Activated CD8-positive, alpha-beta memory T cell treated with anti-CD3 and anti-CD28 coated beads for 48 hours (primary cell): Measurements from ENCODE around the gene CACNB4.

ENCODE experiments used
- DNase-seq, 3 experiments: peaks; one replicate each; pipeline ENCODE4 v3.0.0-alpha.2; 2020; ENCODE audit warnings: low read depth in 2 of 3, low spot score in 2 of 3

CACNB4 gene

DNA sequence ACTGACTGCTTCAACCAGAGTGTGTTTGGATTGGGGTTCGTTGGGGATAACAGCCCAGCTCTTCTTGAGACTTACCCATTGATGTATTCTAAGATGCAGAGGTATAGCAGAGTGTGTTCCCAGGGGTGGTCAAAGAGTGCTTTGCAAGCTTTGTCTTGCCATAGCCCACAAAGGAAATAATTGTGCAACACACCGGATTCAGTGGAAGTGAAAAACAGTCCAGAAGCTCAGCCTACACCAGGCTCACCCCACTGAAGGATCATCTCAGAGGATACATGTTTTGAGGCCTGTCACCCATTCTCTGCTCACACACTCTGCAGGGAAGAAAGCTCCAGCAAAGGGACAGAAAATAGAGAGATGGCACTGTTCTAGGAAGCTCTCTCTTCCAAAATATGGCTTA lies 9.6 kb downstream of the CACNB4 start:
- DNase-seq, result no peak

- no peak for DNase-seq
Measured at GRCh38 chr2:152088006-152088405, 10.8 kb downstream of the CACNB4 start.

DNA sequence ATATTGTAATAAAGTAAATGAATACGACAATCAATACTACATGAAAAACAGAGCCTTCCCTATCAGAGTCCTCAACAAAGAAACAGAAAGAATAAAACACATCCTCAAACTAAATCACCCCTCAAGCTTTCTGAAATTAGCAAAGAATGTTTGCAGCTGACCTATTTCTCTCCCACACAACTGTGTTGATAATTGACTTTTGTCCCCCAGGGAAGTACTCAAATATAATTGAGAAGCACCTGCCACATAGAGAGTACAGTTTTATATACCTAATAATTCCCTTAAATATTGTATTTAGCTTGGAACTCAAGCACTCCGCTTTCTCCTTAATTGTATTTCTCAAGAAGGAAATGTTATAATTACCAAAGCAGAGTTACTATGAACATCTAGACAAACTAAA lies 12.6 kb downstream of the CACNB4 start:
- DNase-seq, result no peak

GRCh38 chr2:152084076-152084475 lies 14.8 kb downstream of the CACNB4 start:
- no peak for DNase-seq

DNA sequence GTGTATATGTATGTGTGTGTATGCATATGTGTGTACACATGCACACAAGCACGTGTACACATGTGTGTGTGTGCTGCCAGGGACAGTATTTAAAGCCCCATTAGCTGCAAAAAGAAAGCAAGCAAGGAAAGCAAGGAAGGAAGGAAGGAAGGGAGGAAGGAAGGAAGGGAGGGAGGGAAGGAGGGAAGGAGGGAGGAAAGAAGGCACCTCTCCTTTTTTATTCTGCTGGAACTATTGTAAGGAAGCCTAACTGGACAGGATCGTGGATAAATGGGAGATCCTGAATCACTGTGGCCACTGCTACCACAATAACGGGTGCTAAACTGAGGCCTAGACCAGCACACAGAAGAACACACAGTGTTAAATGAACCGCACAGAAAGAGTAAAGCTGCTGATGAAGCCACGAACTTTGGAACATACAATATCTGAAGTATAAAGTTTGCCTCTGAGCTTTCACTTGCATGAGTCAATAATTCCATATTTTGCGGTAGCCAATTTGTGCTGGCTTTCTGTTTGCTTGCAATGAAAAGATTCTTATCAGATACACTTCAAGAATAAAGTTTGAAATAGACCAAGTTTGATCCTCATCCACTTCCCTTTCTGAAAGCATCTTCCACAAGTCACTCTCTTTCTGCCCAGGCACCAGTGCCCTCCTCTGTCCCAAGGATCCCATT lies 15.5 kb downstream of the CACNB4 start:
- DNase-seq, result no peak

DNA sequence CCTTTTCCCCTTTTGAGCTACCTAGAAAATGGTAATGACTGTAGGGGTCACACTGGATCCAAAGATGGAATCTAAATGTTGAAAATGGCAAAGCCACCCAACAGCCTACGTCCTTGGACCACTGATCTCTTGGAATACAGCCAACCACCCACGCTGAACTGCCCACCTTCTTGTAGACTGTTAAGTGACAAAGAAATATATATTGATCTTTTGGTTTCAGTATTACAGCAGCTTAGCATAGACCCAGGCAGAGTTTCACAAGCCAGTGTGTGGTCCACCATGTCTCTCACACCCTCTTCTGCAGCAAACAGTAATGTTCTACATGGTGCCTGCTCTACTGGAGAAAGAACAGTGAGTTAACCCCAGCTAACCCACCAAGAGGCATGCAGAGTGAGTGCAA lies 20.2 kb downstream of the CACNB4 start:
- DNase-seq, result no peak

GRCh38 chr2:152078023-152078422 lies 20.8 kb downstream of the CACNB4 start:
- no peak for DNase-seq

GRCh38 chr2:152075461-152076050 lies 23.3 kb downstream of the CACNB4 start:
- DNase-seq, result no peak

DNA sequence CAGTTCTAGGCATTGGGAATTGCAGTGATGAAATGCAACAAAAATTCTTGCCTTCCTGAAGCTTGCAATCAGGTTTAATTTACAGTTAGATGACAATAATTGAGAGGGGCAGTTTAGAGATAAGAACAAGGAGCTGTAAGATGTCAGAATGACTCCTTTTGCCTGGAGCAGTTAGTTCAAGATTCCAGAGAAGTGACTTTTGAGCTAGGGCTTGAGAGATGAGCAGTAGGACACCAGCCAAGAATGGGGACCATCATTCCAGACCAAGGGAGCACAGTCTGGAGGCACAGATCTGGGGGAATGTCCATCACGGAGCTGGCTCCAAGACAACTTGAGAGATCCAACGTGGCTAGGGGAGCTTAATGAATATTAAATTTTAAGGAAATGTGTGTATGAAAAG lies 26.8 kb downstream of the CACNB4 start:
- no peak for DNase-seq

- no peak for DNase-seq
Measured at GRCh38 chr2:152071518-152071917, 27.3 kb downstream of the CACNB4 start.

DNA sequence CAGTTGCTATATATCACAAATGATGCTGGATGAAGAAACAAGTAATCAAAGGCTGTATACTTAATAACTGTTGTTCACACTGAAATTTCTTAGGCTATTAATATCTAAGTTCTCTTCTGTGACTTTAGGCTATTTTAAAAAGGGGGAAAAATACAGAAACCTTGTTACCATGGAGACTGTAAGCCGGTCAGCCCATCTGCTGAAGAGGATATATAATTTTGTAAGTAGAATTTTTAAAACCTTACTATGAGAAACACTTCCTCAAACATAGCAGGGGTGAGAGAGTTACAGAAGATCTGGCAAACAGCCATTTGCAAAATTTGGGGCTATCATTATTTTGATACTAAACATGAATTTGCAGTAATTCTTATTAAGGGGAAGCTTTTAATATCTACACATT lies 27.8 kb downstream of the CACNB4 start:
- no peak for DNase-seq

- no peak for DNase-seq
Measured at GRCh38 chr2:152068226-152068625, 30.6 kb downstream of the CACNB4 start.

- no peak for DNase-seq
Measured at GRCh38 chr2:152067823-152068222, 31.0 kb downstream of the CACNB4 start.

GRCh38 chr2:152065945-152066344 lies 32.9 kb downstream of the CACNB4 start:
- DNase-seq, result no peak

- no peak for DNase-seq
Measured at GRCh38 chr2:152064001-152064400, 34.8 kb downstream of the CACNB4 start.

- DNase-seq, result no peak
Measured at GRCh38 chr2:152063325-152063924, 35.4 kb downstream of the CACNB4 start.

- no peak for DNase-seq
Measured at GRCh38 chr2:152062125-152063091, 36.4 kb downstream of the CACNB4 start.

- no peak for DNase-seq
Measured at GRCh38 chr2:152061383-152061782, 37.5 kb downstream of the CACNB4 start.

- no peak for DNase-seq
Measured at GRCh38 chr2:152058655-152059054, 40.2 kb downstream of the CACNB4 start.

- no peak for DNase-seq
Measured at GRCh38 chr2:152056418-152056817, 42.4 kb downstream of the CACNB4 start.

DNA sequence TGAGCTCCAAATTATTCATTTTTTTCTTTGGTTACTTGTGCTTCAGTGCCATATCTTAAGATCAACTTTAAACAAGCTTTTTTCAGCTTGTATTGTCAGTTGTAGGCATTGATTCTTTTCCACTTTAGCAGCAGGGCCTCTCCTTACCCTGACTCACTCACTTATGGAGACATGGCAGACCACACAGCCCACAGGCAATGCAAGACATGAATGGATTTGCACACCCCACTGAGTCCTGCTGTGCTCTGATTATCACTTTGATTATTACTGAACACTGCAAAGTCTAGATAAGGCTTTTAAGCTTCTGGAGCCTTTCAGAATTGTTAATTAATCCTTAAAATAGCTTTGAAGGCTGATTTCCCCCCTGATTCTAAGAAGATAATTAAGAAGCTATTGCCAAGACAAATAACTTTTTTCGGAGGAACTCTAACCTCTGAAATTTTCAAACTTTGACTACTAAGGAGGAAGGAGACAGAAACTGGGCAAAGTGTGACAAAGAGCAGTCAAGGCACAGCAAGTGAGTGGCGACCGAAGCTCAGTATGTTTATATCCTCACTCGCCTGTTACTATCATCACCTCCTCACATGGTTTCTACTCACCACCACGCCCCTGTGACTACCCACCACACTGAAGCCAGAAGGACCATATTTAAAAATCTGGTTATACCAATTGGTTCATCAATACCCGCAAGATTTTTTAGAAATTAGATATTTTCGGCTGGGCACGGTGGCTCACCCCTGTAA lies 43.3 kb downstream of the CACNB4 start:
- no peak for DNase-seq
